GM19238 (cell line): ENCODE measurements around the gene IKZF1.
"Not testable (repeated sequence)": the region's sequence is repeated elsewhere in the genome, so short reads cannot be mapped to it uniquely, and the experiment has no call there.

ENCODE experiments used
- DNase-seq: peaks from one replicate; pipeline ENCODE4 v3.0.0; 2011; ENCODE audit warnings: low spot score; ENCODE audit not compliant: insufficient read length

The IKZF1 gene

DNA sequence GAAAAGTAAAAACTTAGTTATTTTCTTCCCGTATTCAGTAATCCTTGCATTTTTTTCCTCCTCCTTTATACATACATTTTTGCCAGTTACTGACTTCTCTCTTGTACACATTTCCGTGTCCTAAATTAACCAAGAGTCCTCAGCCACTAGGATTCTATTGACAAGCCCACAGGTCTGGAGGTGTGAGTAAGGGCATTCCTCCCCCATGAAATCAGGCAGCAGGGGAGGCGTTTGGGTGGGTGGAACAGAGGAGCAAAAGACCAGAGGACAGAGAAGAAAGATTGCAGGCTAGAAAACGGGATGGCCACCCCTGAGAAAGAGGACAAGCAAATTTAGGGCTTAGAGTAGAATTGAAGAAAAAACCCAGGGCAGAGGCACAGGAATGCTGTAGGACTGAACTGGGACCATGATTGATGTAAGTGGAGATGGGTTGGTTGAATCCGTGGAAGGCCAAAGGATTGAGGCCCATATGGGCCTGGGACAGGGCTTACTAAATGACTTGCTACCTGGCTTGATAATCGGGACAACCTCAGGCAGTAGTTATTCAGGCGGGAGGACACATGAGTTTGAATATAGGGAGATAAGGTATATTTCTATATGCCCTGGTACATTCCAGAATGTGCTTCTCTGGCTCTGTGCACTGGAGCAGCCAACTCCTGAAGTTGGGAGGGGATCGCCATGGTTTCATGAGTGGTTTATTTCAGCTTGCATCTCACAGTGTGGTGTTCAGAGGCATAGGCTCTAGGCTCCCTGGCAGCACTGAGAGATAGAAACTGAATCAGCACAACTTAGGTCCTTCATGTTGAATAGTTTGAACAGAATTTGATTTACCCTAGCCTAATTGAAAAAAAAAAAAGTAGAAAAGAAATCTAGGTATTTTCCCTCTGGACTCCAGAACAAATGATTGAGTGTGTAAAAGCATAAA lies 28.0 kb downstream of the IKZF1 start:
- DNase-seq = no peak

- DNase-seq = no peak
Observed at GRCh38 chr7:50333221-50333651, 28.7 kb downstream of the IKZF1 start.

DNA sequence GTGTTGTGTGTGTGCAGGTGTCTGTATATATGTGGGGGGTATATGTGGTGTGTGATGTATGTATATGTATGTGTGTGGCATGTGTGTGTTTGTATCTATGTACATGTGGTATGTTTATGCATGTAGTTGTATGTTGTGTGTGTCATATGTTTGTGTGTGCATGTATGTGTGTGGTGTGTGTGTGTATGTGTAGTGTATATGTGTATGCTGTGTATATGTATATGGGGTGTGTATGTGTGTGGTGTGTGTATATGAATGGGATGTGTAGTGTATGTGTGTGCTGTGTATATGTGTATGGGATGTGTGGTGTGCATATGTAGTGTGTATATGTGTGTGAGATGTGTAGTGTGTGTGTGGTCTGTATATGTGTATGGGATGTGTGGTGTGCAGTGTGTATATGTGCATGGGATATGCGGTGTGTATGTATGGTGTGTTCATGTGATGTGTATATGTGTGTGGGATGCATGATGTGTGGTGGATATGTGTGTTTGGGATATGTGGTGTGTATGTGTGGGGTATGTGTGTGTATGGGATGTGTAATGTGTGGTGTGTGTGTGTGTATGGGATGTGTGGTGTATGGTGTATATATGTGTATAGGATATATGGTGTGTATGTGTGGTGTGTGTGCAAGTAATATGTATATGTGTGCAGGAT lies 30.0 kb downstream of the IKZF1 start:
- no peak for DNase-seq

DNA sequence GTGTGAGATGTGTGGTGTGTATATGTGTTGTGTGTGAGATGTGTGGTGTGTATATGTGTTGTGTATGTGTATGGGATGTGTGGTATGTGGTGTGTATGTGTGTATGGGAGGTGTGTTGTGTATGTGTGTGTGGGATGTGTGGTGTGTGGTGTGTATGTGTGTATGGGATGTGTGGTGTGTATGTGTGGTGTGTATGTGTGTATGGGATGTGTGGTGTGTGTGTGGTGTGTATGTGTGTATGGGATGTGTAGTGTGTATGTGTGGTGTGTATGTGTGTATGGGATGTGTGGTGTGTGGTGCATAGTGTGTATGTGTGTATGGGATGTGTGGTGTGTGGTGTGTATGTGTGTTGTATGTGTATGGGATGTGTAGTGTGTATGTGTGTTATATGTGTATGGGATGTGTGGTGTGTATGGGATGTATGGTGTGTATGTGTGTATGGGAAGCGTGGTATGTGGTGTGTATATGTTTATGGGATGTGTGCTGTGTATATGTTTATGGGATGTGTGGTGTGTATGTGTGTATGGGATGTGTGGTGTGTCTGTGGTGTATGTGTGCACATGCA lies 30.8 kb downstream of the IKZF1 start:
- DNase-seq = no peak

GRCh38 chr7:50335795-50336754 lies 31.6 kb downstream of the IKZF1 start:
- DNase-seq = no peak

DNA sequence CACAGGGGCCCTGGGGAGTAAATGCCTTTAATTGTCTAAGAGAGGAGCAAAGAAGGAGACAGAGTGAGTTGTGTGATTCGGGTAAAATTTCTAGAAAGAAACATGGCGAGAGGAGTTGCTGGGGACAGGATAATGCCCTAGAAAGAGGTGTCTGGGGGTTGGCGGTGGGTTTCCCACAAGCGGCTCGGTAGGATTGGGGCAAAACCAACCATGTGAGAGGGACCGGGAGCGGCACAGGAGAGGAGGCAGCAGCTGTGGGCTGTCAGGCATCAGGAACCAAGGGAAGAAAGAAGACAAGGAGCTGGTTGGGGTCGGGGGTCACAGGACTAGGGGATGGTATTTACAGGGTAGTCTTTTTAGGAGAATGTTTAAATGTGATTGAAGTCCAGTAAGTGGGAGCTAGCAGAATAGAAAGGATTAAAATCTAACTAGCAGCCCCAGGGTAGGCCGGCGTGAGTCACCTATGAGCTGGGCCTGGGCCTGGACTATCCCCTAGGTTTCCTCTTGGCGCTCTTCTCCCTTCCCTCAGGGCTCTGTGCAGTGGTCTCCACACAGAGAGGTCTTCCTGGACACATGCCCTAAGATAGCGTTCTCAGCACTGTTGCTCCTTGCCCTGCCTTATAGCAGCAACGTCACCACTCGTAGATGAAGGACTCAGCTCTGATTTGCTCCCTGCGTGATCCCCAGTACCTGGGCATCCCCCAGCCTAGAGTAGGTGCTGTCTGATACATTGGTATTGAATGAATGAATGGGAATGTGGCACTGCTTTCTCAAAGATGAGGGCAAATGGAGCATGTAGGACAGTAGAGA lies 32.6 kb downstream of the IKZF1 start:
- DNase-seq = no peak

DNA sequence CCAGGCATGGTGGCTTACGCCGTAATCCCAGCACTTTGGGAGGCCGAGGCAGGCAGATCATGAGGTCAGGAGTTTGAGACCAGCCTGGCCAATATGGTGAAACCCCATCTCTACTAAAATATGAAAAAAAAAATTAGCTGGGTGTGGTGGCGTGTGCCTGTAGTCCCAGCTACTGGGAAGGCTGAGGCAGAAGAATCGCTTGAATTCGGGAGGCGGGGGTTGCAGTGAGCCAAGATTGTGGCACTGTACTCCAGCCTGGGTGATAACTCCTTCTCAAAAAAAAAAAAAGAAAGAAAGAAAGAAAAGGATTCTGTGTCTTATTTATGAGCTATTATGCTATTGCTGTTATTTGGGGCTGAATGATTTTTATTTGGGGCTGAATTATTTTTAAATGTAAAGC lies 35.0 kb downstream of the IKZF1 start:
- DNase-seq = not testable (repeated sequence)

GRCh38 chr7:50339990-50340500 lies 35.5 kb downstream of the IKZF1 start:
- no peak for DNase-seq

DNA sequence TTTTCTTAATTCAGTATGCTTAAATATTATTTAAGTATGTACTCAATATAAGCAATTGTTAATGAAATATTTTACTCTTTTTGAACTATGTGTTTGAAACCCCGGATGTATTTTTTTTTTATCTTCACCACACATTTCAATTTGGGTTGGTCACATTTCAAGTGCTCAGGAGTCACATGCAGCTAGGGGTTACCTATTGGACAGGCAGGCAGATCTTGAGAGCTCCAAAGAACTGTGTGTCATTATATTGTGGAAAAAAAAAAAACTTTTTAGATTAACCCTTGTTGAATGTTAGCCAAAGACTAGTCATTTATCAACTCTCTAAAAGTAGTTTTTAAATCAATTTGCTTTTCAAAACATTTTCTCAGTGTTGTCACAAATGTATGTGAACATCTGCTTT lies 37.2 kb downstream of the IKZF1 start:
- DNase-seq = no peak

DNA sequence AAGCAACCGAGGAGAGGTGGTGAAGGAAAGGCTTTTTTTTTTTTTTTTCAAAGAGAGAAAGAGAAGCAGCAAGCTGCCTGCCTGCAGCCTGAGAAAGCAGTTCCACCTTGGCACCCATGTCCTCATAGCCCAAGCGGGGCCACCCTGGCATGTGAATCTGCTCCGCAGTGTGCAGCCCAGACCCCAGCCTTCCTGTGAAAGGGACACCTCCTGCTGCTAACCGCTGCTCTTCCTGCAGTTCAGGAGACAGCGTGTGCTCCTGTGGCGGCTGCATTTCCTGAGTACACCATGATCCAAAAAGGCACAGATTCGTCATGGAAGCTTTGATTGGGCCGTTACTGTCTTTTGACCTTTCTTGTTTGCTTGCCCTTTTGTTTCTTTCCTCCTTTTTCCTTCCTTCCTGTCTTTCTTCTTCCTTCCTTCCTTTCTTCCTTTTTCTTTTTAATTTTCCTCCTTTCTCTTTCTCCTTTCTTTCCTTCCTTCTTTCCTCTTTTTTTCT lies 38.1 kb downstream of the IKZF1 start:
- DNase-seq = no peak

GRCh38 chr7:50346545-50347497 lies 42.3 kb downstream of the IKZF1 start:
- DNase-seq = no peak

DNA sequence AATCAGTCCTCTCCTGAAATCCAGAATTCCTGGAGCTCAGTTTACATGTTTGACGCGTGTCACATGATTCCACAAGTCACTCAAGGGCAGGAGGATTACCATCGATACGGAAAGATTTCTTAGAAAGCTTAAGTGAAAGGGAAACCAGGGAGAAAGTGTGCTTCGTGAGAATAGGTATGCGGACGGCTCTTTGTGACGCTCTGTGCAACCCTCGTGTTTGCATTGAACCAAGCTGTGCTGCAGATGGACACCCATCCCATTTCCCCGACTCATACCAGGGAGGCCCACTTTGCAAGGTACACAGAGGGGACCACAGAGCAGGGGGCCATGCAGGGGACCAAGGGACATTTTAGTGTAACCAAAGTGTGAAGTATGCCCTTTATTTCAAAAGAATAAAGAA lies 43.2 kb downstream of the IKZF1 start:
- DNase-seq = no peak

GRCh38 chr7:50348469-50349162 lies 44.1 kb downstream of the IKZF1 start:
- DNase-seq = no peak

DNA sequence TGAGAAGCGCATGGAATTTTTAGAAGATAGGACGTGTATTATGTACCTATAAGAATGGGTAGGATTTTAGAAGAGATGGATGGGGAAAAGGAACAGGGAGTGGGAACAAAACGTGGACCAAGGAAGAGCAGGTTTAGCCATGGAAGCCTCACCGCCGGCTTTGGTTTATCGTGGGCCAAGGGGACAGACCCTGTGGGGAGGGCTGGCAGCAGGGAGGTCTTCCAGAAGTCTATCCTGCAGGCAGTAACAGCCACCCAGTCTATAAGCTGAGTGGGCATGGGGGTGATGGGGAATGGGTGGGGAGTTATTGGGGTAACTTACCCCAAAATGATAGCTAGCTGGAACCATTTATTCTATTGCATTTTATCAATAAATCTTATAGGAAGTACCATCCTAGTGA lies 44.9 kb downstream of the IKZF1 start:
- DNase-seq = no peak

GRCh38 chr7:50349963-50350944 lies 45.7 kb downstream of the IKZF1 start:
- DNase-seq = no peak

DNA sequence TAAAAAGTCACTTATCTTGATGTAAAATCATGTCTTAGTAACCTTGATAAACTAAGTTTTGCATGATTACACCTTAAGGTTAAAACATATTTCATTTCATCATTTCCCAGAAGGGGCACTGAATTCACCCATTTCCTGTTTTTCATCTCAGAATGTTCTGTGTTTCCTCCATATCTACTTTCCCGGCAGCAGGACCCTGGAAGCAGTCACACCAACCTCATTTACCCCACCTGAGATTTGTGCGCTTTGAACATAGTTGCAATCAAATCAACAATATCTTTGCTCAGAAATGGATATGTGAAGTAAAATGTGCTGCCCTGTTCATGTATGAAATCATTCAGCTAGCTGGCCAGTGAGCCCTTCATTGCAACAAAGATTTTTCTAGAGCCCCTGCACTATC lies 46.8 kb downstream of the IKZF1 start:
- DNase-seq = no peak

GRCh38 chr7:50352282-50352681 lies 47.8 kb downstream of the IKZF1 start:
- DNase-seq = peak; percentile 36
